Esophagus muscularis mucosa (tissue), 4 donors: ENCODE data around the gene THSD4. TPM values are rescaled to one million over a fixed set of nuclear protein-coding genes. Genes with fewer than 3 reads are reported as not detected.
A peak's percentile ranks its signal among the peaks of the same experiment; 100 is the strongest.

Experiments used
- DNase-seq: peaks from one replicate; pipeline ENCODE4 v3.0.0-alpha.2; 2017; ENCODE audit errors: extremely low spot score
- H3K27ac ChIP-seq, 4 donors: fragments of 200-600 bp; sonication (generic); replicated peaks in 1 of 4; 1 replicate in 3 of 4; 2 replicates in 1 of 4; pipeline ENCODE4 v1.5.1; 2016 to 2019; ENCODE audit warnings: mild to moderate bottlenecking in 1 of 4
- H3K27me3 ChIP-seq, 4 donors: fragments of 200-600 bp; sonication (generic); one replicate each; pipeline versions ENCODE4 v1.5.1 to v1.6.0; 2016 to 2019
- H3K36me3 ChIP-seq, 4 donors: fragments of 200-600 bp; sonication (generic); one replicate each; pipeline ENCODE4 v1.5.1; 2016 to 2019
- H3K4me1 ChIP-seq, 4 donors: fragments of 200-600 bp; sonication (generic); one replicate each; pipeline ENCODE4 v1.5.1; 2016 to 2019
- H3K4me3 ChIP-seq, 4 donors: fragments of 200-600 bp; sonication (generic); 1 replicate in 2 of 4; 2 replicates in 2 of 4; pipeline ENCODE4 v1.5.1; 2016 to 2019; ENCODE audit warnings: mild to moderate bottlenecking in 4 of 4, moderate library complexity in 1 of 4
- H3K9me3 ChIP-seq, 4 donors: fragments of 200-600 bp; sonication (generic); 1 replicate in 3 of 4; 2 replicates in 1 of 4; pipeline ENCODE4 v1.5.1; 2016 to 2019
- EP300 ChIP-seq: sonication (generic); formaldehyde crosslinking; IDR thresholded peaks from one replicate; pipeline ENCODE4 v1.6.1; 2017; ENCODE audit warnings: antibody characterized with exemption
- POLR2A ChIP-seq: fragments of 450-650 bp; IDR thresholded peaks from one replicate; pipeline ENCODE4 v1.6.1; 2017; ENCODE audit warnings: antibody characterized with exemption, moderate library complexity, mild to moderate bottlenecking, low read depth
- POLR2AphosphoS5 ChIP-seq, 2 donors: sonication (generic); formaldehyde crosslinking; IDR thresholded peaks; one replicate each; pipeline ENCODE4 v1.6.1; 2017; ENCODE audit warnings: antibody characterized with exemption in 2 of 2
- WGBS: methylation state at CpG from one replicate; pipeline ENCODE4 v1.1.5; 2018; 5-methylcytosine and 5-hydroxymethylcytosine counted together
- intact Hi-C: fragments of 100-400 bp; cut with DNase I; formaldehyde crosslinking; loops from one replicate; pipeline ENCODE4 v1.15.1; 2023
- total RNA-seq, 4 donors: library from RNA; depleted of rRNA; stranded (reverse); fragments of >200 nt; gene quantifications; one replicate each; pipeline versions ENCODE4 v1.1.0 to v1.2.1, GENCODE V29; 2016
- TF ChIP-seq, protein P1 (sequence below), 3 experiments: fragments of 200-600 bp in 2 of 3; fragments of 450-650 bp in 1 of 3; sonication (generic) in 2 of 3; IDR thresholded peaks; one replicate each; pipeline ENCODE4 v1.5.1; 2017 to 2019; ENCODE audit warnings: antibody characterized with exemption in 3 of 3, mild to moderate bottlenecking in 2 of 3, moderate library complexity in 1 of 3

Gene THSD4
- total RNA-seq, 4 donors from 2014 or later = 3.2 to 6.6 (median 5.6) TPM

DNA sequence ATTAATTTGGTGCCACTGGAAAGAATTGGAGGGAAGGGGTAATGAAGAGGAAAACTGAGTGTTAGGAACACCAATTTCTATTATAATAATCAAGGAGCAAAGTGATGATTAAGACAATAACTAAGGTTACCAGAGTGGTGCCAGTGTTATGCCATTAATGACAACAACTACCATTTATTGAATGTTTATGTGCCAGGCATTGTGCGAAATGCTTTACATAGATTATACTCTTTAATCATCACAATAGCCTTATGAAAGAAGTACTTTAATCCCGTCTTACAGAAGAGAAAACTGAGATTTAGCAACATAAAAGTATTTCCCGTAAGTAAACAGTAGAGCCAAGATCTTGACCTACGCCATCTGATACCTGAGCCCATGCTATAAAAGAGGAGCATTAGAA, 507.8 kb downstream of the THSD4 start:
- no peak for TF ChIP-seq EP300
- intact Hi-C loops = no loop called here

DNA sequence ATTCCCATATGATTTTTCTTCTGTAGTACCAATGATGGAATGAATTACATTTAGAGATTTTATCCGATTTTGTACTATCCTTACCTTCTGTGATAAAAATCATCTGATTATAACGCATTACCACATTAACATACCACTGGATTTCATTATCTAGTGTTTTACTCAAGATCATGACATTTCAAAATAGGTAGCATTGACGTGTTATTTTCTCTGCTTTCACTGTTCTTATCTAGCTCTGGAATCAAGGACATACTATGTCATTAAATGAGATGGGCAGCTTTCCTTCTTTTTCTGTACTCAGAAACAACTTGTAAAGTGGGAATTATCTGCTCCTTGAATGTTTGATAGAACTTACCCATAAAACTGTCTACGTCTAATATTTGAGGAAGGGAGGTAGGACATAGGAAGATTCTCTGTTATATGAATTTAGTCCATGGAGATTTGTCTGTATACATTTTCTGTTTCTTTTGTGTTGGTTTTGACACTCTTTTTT, 511.4 kb downstream of the THSD4 start:
- Histone ChIP-seq H3K27me3 (no peaks in the 10 kb centered on the region), H3K36me3 (no peaks in the 10 kb centered on the region), H3K27ac (no peak overlapping the region), H3K9me3 (no peaks in the 10 kb centered on the region), H3K4me1 (peaks cover 7 to 20% (median 16%) of the 10 kb centered on the region in 4 donors), H3K4me3 (no peak overlapping the region)
- intact Hi-C loops = no loop called here
- no peak for DNase-seq
- TF ChIP-seq POLR2A (no peak), EP300 (no peak), POLR2AphosphoS5 (IDR thresholded peaks at IDR 0.05) (no peak)
- TF ChIP-seq, protein P1, sequence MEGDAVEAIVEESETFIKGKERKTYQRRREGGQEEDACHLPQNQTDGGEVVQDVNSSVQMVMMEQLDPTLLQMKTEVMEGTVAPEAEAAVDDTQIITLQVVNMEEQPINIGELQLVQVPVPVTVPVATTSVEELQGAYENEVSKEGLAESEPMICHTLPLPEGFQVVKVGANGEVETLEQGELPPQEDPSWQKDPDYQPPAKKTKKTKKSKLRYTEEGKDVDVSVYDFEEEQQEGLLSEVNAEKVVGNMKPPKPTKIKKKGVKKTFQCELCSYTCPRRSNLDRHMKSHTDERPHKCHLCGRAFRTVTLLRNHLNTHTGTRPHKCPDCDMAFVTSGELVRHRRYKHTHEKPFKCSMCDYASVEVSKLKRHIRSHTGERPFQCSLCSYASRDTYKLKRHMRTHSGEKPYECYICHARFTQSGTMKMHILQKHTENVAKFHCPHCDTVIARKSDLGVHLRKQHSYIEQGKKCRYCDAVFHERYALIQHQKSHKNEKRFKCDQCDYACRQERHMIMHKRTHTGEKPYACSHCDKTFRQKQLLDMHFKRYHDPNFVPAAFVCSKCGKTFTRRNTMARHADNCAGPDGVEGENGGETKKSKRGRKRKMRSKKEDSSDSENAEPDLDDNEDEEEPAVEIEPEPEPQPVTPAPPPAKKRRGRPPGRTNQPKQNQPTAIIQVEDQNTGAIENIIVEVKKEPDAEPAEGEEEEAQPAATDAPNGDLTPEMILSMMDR (IDR thresholded peaks at IDR 0.05) = no peak
- 95% methylated on average over 4 of the region's 4 CpGs for whole genome bisulfite sequencing

More for the DNA sequence above, 507.8 kb downstream of the THSD4 start:
- Histone ChIP-seq H3K4me1 (no peaks in the 10 kb centered on the region), H3K27ac (no peak overlapping the region), H3K36me3 (no peaks in the 10 kb centered on the region), H3K9me3 (no peaks in the 10 kb centered on the region), H3K4me3 (no peak overlapping the region), H3K27me3 (no peaks in the 10 kb centered on the region)
- 96% methylated on average over 4 of the region's 4 CpGs for WGBS
- no peak for DNase-seq

DNA sequence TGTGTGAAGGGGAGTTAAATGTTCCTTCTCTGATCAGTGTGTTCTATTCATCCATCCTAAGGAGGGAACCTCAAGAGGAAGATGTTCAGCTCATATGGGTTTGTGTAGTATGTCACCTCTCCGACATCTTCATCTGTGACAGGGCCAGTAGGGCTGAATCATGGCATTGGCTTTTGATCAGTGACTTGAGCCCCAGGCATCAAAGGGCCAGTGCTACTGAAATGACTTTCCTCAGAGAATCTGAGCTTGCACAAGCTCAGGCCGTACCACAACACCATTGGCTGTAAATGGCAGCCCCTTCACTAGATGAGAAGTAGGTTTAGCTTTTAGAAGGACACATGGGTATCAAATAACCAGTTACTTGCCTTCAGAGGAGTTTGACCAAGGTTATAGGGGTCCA, 511.9 kb downstream of the THSD4 start:
- DNase-seq = no peak
- intact Hi-C loops = no loop called here
- TF ChIP-seq, protein P1 (IDR thresholded peaks at IDR 0.05) = no peak
- no peak for TF ChIP-seq EP300
- no peak for TF ChIP-seq POLR2AphosphoS5 (IDR thresholded peaks at IDR 0.05)
- no peak for TF ChIP-seq POLR2A
- H3K36me3 ChIP-seq = no peaks in the 10 kb centered on the region
- 100% methylated on average over 2 of the region's 2 CpGs for WGBS
- H3K4me3 ChIP-seq = no peak overlapping the region
- H3K27me3 ChIP-seq = no peaks in the 10 kb centered on the region
- H3K9me3 ChIP-seq = no peaks in the 10 kb centered on the region
- no peak overlapping the region for H3K27ac ChIP-seq
- peaks cover 7 to 20% (median 16%) of the 10 kb centered on the region in 4 donors for H3K4me1 ChIP-seq

DNA sequence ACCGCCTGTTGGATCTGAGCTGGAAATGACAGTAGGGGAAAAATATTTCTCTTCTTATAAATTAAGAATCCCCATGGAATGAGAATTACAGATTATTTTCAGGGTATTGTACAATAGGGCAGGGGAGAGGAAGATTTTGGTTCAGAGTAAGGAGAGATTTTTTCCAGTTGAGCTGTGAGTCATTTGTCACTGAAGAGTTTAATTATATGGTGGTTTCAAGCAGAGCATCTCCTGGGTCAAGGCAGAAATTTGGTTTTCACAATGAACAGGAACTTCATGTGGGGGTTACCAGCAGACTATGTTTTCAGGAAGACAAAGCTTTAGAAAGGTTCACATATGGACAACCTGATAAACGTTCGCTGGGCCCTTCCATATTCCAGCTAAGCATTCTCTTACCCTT, 512.3 kb downstream of the THSD4 start:
- Histone ChIP-seq H3K27me3 (no peaks in the 10 kb centered on the region), H3K9me3 (no peaks in the 10 kb centered on the region), H3K4me3 (no peak overlapping the region), H3K27ac (no peak overlapping the region), H3K36me3 (no peaks in the 10 kb centered on the region), H3K4me1 (peaks cover 7 to 20% (median 16%) of the 10 kb centered on the region in 4 donors)
- intact Hi-C loops = no loop called here
- no peak for TF ChIP-seq EP300
- no peak for TF ChIP-seq POLR2AphosphoS5 (IDR thresholded peaks at IDR 0.05)
- TF ChIP-seq, protein P1 (IDR thresholded peaks at IDR 0.05) = no peak
- no peak for TF ChIP-seq POLR2A
- 89% methylated on average over 3 of the region's 3 CpGs for WGBS
- no peak for DNase-seq

DNA sequence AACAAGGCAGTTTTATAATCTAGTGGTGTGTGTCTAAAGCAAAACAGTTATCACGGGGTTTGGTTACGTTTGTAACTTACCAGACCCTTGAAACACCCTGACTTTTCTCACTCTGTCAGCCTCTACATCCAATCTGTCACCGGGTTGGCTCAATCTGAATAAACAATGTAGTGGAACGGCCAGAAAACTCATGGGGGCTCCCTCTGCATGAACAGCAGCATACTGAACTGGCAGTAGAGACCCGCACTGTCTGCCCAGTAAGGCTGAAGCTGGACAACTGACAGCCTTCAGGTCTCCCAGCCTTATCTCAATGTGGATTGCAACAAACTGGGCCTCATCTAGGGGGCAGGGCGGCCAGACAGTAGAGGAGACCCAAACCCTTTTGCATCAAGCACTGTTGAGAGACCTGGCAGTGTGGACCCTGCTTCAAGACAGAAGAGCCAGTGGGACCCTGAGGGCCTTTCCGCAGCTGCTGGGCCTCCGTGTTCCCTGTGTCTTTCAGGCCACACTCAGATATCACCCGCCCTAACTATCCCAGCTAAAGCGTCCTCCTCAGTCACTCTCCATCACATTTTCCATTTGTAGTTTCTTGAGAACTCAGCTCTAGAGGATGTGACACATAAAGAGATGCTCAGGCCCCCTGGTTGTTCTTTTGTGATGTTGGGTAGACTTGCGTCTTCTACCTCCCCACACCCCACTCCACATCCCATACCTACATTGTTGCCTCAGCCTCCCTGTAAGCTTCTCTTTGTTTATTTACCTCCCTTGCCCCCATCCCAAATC, 513.9 kb downstream of the THSD4 start:
- TF ChIP-seq EP300 = no peak
- TF ChIP-seq, protein P1 (IDR thresholded peaks at IDR 0.05) = no peak
- TF ChIP-seq POLR2AphosphoS5 (IDR thresholded peaks at IDR 0.05) = no peak
- no peak for TF ChIP-seq POLR2A
- Histone ChIP-seq H3K4me1 (peaks cover 7 to 20% (median 16%) of the 10 kb centered on the region in 4 donors), H3K27ac (peak overlapping the region in 2 of 4 donors; percentile 43 to 58), H3K4me3 (no peak overlapping the region), H3K36me3 (no peaks in the 10 kb centered on the region), H3K27me3 (no peaks in the 10 kb centered on the region), H3K9me3 (no peaks in the 10 kb centered on the region)
- no peak for DNase-seq
- WGBS = 82% methylated on average over 9 of the region's 11 CpGs
- intact Hi-C loops = no loop called here
